Fibroblast of peridontal ligament (primary cell): ENCODE data around the gene ADAMTS1.

ENCODE experiments used
- DNase-seq: peaks from one replicate; pipeline ENCODE4 v3.0.0-alpha.2; 2010; ENCODE audit errors: extremely low read depth

Gene ADAMTS1

DNA sequence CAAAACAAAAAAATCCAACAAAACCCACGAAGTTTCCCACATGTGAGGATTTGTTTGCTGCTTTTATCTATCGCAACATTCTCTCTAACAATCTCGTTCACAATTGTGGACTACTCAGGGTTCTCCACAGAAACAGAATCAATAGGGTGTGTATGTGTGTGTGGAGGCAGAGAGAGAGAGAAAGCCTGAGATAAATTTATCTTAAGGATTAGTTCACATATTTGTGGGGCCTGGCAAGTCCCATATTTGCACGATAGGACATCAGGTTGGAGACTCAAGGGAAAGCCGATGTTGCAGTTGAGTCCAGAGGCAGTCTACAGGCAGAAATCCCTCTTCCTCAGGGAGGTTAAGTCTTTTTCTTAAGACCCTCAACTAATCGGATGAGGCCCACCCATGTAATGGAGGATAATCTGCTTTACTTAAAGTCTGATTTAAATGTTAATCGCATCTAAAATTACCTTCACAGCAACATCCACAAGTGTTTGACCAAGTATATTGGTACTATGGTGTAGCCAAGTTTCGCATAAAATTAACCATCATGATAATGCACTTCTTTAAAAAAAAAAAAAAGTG, 31.7 kb downstream of the ADAMTS1 start:
- DNase-seq = no peak

DNA sequence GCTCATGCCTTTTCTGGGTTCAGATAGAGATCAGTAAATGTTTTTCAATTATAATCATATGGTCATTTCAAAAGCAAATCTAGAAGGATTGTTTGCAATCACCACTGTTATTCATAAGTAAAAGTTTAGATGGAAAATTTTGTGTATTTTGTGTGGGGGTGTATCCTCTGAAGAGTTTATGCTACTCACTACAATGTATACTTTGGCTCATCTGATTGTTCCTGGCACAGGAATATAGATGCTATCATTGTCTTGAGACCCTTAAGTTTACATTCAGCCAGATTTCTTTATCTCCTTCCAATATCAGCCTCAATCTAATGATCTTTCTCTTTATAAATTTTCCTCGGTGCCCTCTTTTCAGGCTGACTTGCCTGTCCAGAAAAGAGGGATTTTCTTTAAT, 33.0 kb downstream of the ADAMTS1 start:
- DNase-seq = no peak

DNA sequence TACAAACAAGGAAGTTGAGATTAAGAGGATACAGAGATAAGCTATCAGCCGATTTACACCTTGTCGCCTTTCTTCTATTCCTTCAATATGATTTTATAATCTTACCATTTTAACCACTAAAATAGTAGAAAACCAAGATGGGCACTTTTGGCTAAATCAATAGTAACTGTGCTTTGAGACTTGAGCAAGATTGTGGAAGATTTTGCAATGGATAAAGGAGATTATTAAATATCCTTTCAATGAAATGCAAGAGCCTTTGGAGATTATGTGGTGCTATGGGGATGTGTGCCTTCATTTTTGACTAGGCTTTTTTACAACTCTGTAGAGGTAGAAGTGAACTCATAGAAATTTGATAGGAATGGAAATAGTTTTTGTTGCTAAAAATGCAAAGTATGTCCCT, 33.7 kb downstream of the ADAMTS1 start:
- no peak for DNase-seq

DNA sequence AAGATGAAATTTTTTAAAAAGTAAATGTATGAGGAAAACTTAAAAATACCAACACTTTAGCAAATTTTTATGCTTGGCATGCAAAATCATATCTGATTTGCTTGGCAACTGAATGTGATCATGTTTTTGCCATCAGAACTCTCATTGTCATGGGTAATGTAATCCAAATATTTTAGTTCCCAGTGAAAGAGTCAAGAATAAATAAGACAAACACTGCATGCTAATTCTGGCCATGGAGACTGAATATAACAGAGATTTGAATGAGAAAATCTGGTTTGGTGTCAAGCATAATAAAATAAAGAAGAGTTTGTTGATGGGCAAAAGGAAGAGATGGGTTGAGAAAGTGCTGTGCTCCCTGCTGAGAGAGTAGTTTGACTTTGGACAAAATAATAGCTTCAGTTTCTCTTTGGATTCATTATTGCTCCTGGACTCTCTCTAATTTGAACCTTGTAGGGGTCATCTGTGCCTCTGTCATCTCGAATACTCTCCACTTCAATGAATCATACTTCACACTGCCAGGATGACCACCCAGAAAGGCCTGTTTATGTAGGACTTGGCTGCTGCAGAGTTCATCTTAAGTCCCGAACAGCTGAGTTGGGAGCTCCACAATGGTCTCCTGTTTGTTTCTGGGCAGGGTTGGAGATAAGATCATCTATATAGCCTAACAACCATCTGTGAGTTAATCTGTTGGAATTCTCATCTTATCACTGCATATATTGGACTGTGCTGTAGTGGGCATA, 34.4 kb downstream of the ADAMTS1 start:
- no peak for DNase-seq

DNA sequence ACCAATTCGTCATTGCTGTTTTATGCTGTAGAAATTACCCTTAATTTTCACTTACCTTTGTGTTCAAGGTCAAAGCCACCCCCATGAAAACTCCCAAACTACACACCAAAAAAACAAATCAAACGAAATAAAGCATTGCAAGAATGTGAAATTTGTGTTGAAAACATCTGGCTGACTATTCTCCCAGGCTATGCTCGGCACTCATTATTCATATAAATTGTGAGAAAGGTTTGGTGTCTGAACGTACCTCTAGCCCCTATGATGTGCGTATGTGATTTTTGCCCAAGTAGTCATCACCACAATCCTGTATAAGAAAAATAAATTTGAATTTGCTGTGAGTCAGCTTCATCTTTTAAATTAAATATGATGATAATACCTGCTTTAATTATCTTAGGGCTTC, 34.9 kb downstream of the ADAMTS1 start:
- no peak for DNase-seq

DNA sequence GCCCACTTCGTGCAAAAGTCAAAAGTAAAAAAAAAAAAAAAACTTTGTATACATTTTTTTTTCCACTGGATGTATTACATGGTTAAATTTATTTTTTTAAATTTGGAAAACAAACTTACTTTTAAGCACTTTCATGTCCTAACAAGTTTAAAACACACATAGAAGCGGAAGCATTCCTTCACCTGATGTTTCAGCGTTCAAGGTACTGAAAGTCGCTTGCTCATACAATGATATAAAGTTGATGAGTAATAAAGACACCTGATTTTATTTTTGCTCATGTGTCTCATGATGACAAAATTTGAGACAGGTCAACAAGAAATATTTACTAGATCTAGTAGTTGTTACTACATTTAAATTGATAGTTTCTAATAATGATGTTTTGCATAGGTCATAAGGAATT, 35.5 kb downstream of the ADAMTS1 start:
- no peak for DNase-seq

DNA sequence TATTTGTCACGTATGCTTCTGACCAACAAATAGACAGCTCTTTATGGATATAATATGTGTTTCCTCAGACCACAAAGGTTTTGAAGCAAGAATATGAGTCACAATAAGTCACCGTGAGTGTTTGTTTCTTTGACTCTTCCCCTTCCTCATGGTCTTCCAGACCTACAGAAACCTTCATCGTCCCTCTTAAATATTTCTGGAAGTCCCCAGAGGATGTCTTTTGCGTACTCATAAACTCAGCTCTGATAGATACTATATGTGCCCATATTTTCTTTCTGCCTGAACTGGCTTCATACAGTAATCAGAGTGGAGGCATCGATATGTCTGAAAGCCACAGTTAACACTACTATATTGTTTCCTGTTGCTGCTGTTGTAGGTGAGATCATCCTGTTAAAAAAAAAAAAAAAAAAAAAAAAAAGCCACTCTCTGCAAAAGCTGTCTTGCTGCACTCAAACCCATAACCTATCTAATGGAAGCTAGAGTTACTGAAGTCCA, 38.4 kb downstream of the ADAMTS1 start:
- peak; percentile 11 for DNase-seq

DNA sequence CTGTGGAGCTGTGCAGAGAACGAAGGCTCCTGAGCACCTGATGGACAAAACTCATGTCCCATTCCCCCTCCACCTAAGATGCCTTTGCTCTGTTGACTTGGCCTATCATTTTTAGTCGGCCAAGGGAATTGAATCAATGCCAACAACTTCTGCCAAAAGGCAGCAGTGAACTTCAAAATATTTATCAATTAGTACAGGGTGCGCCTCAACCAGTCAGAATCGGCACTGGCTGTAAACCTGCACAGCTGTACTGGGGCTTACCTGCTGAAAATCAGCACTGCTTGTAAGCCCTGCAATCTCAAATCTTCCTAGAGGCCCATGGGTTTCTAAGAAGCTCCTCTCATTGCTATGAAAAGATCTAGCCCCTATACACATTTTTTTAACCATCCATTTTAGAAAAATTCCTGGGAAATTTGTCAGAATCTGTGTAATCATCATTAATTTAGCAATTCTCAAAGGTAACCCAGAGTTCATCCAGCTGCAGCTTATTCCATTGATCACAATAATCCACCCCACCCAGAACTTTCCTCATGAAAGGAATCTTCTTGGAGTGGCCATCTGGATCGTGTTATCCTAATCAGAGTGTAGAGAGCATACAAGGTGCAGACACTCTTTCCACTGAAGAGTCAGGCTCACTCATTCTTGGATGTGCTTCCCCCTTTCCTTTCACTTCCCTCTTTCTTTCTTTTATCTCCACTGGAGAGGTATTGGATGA, 40.2 kb downstream of the ADAMTS1 start:
- DNase-seq = peak; percentile 81

DNA sequence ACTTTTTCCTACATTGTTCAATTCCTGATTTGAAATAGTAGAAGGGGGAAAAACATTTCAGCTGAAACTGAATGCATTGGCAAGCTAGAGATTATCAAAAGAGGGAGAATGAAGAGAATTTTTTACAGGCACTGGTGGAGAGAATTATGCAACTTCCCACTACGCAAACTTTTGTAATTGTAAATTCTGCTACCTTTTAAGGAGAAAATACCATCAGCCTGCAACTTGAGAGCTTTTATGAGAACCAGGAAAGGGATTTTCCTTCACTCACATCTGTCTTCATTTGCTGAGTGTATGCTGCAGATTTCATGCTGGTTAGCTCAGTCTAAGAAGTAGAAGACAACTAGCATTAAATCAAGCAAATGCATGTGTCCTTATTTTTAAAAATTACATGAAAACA, 43.7 kb downstream of the ADAMTS1 start:
- DNase-seq = peak; percentile 98

DNA sequence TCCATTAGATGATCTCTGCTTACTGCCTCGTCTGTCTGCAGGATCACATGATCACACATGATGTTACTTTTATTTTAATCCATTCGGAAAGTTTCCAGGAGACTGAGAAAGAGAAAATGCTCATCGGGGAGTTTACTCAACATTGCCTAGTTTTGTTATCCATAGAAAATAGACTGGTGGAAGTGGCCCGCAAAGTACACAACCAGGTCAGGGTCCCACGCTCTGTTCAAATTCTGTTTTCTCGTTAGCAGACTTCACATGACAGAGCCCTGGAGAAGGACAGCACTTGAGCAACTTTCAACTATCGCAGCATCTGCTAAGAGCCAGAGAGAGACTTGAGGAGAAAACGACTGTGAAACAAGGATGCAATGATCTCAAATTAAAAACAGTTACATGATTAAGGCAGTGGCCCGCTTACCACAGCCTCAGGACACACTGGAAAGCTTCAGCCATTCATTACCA, 44.2 kb downstream of the ADAMTS1 start:
- DNase-seq = peak; percentile 90

DNA sequence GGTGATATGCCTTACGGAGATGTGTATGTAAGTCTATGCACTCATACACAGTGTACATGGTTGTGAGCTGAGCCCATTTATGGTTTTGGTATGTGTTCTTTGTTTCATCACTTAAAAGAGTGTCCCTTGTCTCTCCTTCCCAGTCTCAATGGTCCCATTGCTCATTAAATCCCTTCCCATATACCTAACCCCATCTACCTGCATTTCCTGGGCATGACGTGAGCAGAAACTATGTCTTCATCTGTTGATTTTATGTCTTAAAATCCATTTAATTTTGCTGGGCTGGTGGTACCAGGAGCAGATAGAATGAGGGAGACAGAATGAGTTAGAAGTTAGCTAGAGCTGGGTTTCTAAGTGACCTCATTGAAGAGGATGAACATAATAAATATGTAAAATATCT, 44.8 kb downstream of the ADAMTS1 start:
- no peak for DNase-seq

DNA sequence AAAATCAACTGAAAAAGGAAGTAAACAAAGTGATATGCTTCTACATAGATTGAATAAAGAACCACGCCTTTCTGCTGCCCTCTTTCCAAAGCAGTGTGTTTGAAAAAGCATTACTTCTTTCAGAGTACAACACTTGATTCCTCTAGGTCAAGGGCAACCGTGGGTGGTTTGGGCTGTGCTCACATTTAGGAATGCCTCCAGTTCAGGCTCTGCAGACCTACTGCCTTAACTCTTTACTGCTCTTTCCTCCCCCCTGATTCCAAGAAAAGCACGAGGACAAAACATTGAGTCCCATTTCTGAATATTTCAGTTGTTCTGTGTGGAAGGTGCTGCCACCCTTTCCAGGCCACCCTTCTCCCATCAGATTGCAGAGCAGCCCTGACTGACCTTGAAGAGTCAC, 45.2 kb downstream of the ADAMTS1 start:
- DNase-seq = peak; percentile 29

DNA sequence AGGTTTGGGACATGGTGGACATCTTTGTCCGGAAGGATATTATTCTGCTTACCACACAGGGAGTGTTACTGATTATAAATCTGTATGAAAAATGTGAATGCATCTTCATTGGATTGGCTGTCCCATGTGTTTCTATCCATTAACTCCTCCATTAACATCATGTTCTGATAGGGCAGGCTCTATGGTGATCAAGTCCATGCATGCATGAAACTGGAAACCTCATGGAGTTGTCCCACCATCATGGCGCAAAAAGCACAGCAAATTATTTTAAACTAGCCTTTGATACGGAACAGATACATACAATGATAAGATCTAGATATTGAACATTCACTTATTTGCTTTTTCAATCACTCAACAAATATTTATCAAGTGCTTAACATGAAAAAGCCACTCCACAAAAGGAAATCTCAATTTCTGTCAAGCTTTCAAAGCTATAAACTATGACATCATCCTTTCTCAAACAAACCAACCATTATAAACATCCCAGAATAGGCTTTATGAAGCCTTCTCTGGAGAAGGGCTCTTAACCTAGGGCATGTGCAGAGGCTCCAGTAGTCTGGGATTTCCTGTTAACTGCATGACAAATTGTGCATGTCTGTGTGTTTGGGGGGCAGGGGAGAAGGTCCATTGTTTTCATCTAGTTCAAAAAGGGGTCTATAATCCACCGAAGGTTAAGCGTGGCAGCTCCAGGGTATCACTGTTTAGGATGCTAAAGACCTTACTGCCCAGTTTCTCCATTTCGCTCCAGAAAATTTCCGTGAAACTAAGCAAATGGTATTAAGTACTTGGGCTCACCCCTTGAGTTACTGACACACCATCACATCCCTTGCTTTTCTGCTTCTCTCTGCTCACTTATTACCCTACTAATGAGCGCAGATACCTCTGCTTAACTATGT, 46.1 kb downstream of the ADAMTS1 start:
- DNase-seq = peak; percentile 67

DNA sequence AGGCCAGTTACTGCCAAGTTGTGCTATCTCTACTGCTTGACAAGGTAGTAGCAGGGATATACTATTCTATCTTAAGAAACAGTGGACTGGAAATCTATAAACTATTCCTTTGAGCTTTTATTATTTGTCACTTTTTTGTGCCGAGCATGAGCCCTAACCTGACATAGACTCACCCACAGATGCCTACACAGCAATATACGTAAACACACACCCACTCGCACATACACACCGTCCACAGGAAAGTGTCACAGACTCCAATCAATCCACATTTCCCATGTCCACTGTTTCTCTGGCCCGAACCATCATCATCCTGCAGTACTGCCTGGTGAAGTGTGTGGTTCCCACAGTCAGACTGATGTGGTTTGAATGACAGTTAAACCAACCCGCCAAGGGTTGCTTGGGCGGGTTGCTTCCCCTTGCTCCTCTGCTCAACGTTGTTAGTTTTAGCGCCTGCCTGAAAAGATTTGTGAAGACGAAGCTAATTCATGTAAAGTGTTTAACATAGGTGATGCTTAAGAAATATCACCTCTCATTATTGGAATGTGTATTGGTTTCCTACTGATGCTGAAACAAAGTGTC, 47.2 kb downstream of the ADAMTS1 start:
- DNase-seq = no peak

DNA sequence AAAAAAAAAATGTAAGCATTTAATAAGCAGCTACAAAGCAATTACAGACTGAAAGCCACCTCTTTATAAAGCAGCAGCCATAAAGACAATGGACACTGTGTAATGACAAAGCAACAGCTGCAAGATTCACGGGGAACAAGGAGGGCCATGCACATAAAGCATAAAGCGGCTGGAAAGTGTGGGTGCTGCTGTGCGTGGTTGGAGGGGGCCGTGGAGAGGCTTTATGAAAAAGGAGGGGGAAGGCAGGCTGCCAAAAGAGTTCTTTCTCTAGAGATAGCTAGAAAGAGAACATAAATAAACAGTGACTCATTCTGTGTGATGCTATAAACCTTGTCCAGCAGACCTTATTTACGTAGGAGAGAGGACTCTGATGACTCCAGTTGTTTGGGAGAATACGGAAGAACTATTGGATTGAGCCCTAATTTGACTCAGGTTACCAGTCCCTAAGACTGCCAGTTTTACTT, 49.3 kb downstream of the ADAMTS1 start:
- peak; percentile 97 for DNase-seq

DNA sequence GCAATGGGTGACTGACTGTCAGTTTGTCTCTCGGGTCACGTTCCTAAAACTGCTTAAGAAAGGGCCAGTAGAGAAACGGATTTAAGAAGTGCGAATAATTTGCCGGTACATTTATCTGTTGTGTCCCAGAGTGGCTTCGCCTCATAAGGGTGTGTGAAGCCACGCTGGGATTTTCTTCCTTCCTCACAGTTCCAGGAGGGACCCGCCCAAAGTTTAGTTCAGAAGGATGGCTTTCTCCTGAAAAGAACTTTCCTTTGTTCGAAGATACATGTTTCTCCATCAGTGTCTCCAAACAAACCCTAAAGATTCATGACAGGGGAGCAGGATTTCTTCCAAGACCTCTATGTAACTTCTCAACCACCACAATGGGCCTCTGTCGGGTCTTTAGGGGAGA, 49.8 kb downstream of the ADAMTS1 start:
- no peak for DNase-seq

DNA sequence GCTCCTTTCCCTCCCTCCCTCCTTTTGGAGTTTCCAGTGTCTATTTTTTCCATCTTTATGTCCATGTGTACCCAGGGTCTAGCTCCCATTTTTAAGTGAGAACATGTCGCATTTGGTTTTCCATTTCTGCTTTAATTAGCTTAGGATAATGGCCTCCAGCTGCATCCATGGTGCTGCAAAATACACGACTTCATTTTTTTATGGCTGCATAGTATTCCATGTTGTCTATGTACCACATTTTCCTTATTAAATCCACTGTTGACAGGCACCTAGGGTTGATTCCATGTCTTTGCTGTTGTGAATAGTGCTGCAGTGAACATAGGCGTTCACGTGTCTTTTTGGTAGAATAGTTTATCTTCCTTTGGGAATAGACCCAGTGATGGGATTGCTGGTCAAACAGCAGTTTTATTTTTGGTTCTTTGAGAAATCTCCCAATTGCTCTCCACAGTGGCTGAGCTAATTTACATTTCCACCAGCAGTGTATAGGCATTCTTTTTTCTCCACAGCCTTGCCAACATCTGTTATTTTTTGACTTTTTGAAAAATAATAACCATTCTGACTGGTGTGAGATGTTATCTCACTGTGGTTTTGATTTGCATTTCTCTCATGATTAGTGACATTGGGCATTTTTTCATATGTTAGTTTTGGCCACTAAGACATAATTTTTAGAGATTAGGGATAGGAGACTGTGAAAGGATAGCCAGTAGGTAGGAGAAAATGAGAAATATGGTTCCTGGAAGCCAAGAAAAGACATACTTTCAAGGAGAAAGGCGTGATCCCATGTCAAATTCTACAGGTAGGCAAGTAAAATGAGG, 50.4 kb downstream of the ADAMTS1 start:
- DNase-seq = peak; percentile 13

DNA sequence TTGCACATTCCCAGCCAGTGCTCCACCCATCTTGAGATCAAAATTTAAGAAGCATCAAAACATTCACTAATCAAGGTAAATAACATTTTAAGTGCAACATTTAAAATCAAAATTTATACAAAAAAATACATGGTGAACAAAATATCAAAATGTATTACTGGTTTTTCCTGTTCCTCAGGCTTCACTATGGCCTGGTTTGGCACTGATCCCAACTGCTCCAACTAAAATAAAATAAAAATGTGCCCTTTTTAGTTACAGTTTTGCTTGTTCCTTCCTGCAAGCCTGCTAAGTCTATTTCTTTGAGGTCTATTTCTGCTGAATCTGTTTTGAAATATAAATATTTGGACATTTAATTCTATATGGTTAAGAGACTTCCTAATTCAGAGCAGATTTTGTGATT, 54.9 kb downstream of the ADAMTS1 start:
- peak; percentile 49 for DNase-seq

DNA sequence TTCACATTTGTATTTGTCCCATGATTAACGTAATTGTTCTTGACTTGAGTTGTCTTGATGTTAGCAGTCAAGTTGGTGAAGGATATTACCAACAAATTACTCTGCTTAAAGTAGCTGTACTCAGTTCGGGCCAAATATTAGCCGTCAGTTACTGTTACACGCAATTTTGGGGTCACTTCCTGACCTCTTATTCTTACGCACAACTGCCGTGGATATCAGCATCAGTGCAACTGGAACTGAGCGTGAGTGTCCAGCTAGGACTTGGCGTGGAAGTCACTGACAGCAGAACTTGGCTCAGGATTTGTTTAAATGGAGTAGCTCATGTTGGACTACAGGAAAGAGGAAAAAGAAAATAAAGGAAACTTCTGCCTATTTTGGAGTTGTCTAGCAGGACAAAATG, 56.4 kb downstream of the ADAMTS1 start:
- no peak for DNase-seq
